HFFc6 (cell line): ENCODE measurements around the gene FAM43A. TPM values are rescaled to one million over a fixed set of nuclear protein-coding genes. Genes with fewer than 3 reads are reported as not detected.

Experiments used
- DNase-seq: peaks from one replicate; pipeline ENCODE4 v3.0.0-alpha.2; 2018
- H3K27ac Mint-ChIP-seq: 2 replicates; pipeline ENCODE4 v1.8.0; 2020; ENCODE audit warnings: mild to moderate bottlenecking, mixed read lengths
- H3K27me3 Mint-ChIP-seq: 2 replicates; pipeline ENCODE4 v1.8.0; 2021; ENCODE audit warnings: mild to moderate bottlenecking, moderate library complexity, mixed read lengths; ENCODE audit not compliant: insufficient read depth
- H3K36me3 Mint-ChIP-seq: 2 replicates; pipeline ENCODE4 v1.8.0; 2021; ENCODE audit warnings: low read depth, mixed read lengths
- H3K4me1 Mint-ChIP-seq: 2 replicates; pipeline ENCODE4 v1.8.0; 2020; ENCODE audit warnings: low read depth, mixed read lengths
- H3K4me3 Mint-ChIP-seq: 2 replicates; pipeline ENCODE4 v1.8.0; 2020; ENCODE audit warnings: mild to moderate bottlenecking, moderate library complexity, mixed read lengths
- H3K9me3 Mint-ChIP-seq: 2 replicates; pipeline ENCODE4 v1.8.0; 2020; ENCODE audit warnings: mild to moderate bottlenecking, mixed read lengths
- CTCF ChIP-seq: fragments of 200-600 bp; sonication (generic); IDR thresholded peaks from 2 replicates; pipeline ENCODE4 v1.5.0; 2021; ENCODE audit warnings: antibody characterized with exemption, mild to moderate bottlenecking
- total RNA-seq, 6 experiments: library from RNA; stranded (reverse); fragmentation: NEBNext Ultra II Directional; extraction: Animal tissue kit (Norgen Biotek cat#: 25700); gene quantifications; 2 replicates in 1 of 6; 3 replicates in 5 of 6; pipeline ENCODE4 v1.2.3, GENCODE V29; 2021

FAM43A gene
- total RNA-seq, 6 experiments from 2014 or later: 10.6 to 28.5 (median 11.6) TPM

- no peak for TF ChIP-seq CTCF
- DNase-seq: no peak
- no peak overlapping the region for H3K4me3 Mint-ChIP-seq
- no peaks in the 10 kb centered on the region; the same call in 1 of the 2 replicates for H3K27me3 Mint-ChIP-seq
- H3K36me3 Mint-ChIP-seq: peaks cover 45% of the 10 kb centered on the region
- no peak overlapping the region for H3K27ac Mint-ChIP-seq
- peaks cover 26% of the 10 kb centered on the region for H3K4me1 Mint-ChIP-seq
- H3K9me3 Mint-ChIP-seq: no peaks in the 10 kb centered on the region
These were observed 42.9 kb upstream of the FAM43A start for GRCh38 chr3:194642769-194643168.

- Mint-ChIP-seq H3K9me3 (no peaks in the 10 kb centered on the region), H3K27me3 (no peaks in the 10 kb centered on the region; the same call in 1 of the 2 replicates), H3K4me1 (no peaks in the 10 kb centered on the region), H3K27ac (no peak overlapping the region), H3K4me3 (no peak overlapping the region), H3K36me3 (peaks cover 28% of the 10 kb centered on the region)
- no peak for TF ChIP-seq CTCF
- DNase-seq: no peak
These were observed 37.9 kb upstream of the FAM43A start for GRCh38 chr3:194647747-194648146.

- H3K36me3 Mint-ChIP-seq: peaks cover 44% of the 10 kb centered on the region
- H3K9me3 Mint-ChIP-seq: no peaks in the 10 kb centered on the region
- H3K27ac Mint-ChIP-seq: no peak overlapping the region
- H3K27me3 Mint-ChIP-seq: no peaks in the 10 kb centered on the region; the same call in 1 of the 2 replicates
- TF ChIP-seq CTCF: no peak
- no peaks in the 10 kb centered on the region for H3K4me1 Mint-ChIP-seq
- H3K4me3 Mint-ChIP-seq: no peak overlapping the region
- no peak for DNase-seq
These were observed 31.2 kb upstream of the FAM43A start for GRCh38 chr3:194654443-194654842.

GRCh38 chr3:194657439-194657838 is 28.2 kb upstream of the FAM43A start:
- Mint-ChIP-seq H3K4me1 (no peaks in the 10 kb centered on the region), H3K4me3 (no peak overlapping the region), H3K27ac (no peak overlapping the region), H3K27me3 (no peaks in the 10 kb centered on the region), H3K36me3 (peaks cover 38% of the 10 kb centered on the region), H3K9me3 (no peaks in the 10 kb centered on the region)
- no peak for TF ChIP-seq CTCF
- DNase-seq: no peak

- Mint-ChIP-seq H3K27ac (no peak overlapping the region), H3K27me3 (no peaks in the 10 kb centered on the region), H3K36me3 (peaks cover 26% of the 10 kb centered on the region), H3K4me3 (no peak overlapping the region), H3K4me1 (no peaks in the 10 kb centered on the region), H3K9me3 (no peaks in the 10 kb centered on the region)
- no peak for DNase-seq
- no peak for TF ChIP-seq CTCF
These were observed 27.0 kb upstream of the FAM43A start for GRCh38 chr3:194658477-194659242.
